Thyroid gland (tissue), 4 donors: ENCODE data around the gene ASB9.

Experiments used
- POLR2A ChIP-seq, 2 donors: fragments of 450-650 bp; IDR thresholded peaks; one replicate each; pipeline ENCODE4 v1.6.1; 2017; ENCODE audit warnings: antibody characterized with exemption in 2 of 2, mild to moderate bottlenecking in 2 of 2, moderate library complexity in 1 of 2
- TF ChIP-seq, protein P1 (sequence below), 6 experiments: fragments of 200-600 bp in 3 of 6; fragments of 450-650 bp in 3 of 6; sonication (generic) in 3 of 6; IDR thresholded peaks; one replicate each; pipeline ENCODE4 v1.5.1; 2016 to 2019; ENCODE audit warnings: antibody characterized with exemption in 6 of 6, mild to moderate bottlenecking in 2 of 6, inconsistent platforms in 1 of 6, moderate library complexity in 1 of 6

DNA sequence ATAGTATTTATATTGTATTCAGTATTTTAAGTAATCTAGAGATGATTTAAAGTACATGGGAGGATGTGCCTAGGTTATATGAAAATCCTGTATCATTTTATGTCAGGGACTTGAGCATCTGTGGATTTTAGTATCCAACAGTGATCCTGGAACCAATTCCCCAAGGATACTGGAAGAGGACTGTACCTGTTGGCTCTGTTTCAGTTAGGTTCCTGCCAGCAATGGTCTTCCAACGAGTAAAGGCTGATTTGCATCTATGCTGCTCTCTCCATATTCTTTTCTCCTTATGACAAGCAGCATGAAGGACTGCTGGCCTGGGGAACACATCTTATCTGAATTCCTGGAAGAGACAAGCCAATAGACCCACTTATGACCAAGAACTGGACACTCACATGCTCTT lies 34.9 kb downstream of the ASB9 start:
- TF ChIP-seq, protein P1, sequence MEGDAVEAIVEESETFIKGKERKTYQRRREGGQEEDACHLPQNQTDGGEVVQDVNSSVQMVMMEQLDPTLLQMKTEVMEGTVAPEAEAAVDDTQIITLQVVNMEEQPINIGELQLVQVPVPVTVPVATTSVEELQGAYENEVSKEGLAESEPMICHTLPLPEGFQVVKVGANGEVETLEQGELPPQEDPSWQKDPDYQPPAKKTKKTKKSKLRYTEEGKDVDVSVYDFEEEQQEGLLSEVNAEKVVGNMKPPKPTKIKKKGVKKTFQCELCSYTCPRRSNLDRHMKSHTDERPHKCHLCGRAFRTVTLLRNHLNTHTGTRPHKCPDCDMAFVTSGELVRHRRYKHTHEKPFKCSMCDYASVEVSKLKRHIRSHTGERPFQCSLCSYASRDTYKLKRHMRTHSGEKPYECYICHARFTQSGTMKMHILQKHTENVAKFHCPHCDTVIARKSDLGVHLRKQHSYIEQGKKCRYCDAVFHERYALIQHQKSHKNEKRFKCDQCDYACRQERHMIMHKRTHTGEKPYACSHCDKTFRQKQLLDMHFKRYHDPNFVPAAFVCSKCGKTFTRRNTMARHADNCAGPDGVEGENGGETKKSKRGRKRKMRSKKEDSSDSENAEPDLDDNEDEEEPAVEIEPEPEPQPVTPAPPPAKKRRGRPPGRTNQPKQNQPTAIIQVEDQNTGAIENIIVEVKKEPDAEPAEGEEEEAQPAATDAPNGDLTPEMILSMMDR (IDR thresholded peaks at IDR 0.05): no peak
- TF ChIP-seq POLR2A (IDR thresholded peaks at IDR 0.05): no peak
